Measurements from ENCODE around the gene HRH3. TPM values are rescaled to one million over a fixed set of nuclear protein-coding genes. Genes with fewer than 3 reads are reported as not detected.
A peak's percentile ranks its signal among the peaks of the same experiment; 100 is the strongest.

The HRH3 gene
- total RNA-seq, 2 donors from 2014 or later, result not detected

DNA sequence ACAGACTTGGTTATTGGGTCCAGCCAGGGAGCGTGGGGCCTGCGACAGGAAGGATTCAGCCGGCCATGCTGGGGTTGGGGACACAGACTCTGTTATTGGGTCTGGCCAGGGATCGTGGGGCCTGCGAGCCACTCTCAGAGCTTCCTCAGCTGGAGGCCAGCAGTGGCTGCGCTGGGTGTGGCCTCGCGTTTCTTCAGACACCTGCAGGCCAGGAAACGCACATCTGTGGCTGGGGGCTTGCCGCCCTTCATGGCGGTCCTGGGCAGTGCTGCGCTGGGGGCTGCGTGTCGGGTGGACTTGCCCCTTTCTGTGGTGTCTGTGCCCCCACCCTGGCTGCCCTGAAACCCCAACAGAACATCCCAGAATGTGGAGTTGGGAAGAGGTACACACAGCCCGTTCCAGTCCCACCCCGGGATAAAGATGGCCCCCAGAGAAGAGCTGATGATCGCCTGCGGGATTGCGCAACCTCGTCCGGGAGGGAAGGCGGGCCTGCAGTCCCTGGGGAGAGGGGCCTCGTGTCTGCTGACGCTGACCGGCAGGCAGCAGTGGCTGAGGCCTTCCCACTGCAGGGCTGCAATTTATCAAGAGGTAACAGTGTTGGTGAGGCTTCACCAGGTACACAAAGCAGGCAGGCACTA, 54.2 kb downstream of the HRH3 start:
- Mint-ChIP-seq H3K27ac (peak overlapping the region; percentile 29 to 40), H3K9me3 (no peaks in the 10 kb centered on the region), H3K36me3 (no peaks in the 10 kb centered on the region)
- ATAC-seq (no peak), DNase-seq (ENCODE audit: low spot score in 2 of 2) (no peak)

Other genes with a start within 250 kb of the HRH3 start
- gene TAF4, start 154.4 kb downstream of the HRH3 start, total RNA-seq, result 10 to 100 TPM; 16.3 to 22.0 TPM
- gene LSM14B, start 97.8 kb downstream of the HRH3 start, total RNA-seq, result 10 to 100 TPM; 34.3 to 35.6 TPM
- gene PSMA7, start 76.9 kb downstream of the HRH3 start, total RNA-seq, result 100 to 1,000 TPM; 253 to 333 TPM
- 10 to 100 TPM; 21.7 to 52.4 TPM for gene SS18L1, start 76.5 kb downstream of the HRH3 start, total RNA-seq
- gene MTG2, start 37.2 kb downstream of the HRH3 start, total RNA-seq, result 10 to 100 TPM; 33.9 to 39.5 TPM
- 10 to 100 TPM; 30.0 to 49.5 TPM for gene OSBPL2, start 18.2 kb upstream of the HRH3 start, total RNA-seq
- gene ADRM1, start 82.7 kb upstream of the HRH3 start, total RNA-seq, result 10 to 100 TPM; 92.6 to 93.6 TPM
- gene LAMA5, start 147.0 kb upstream of the HRH3 start, total RNA-seq, result under 1 TPM; 0.36 to 0.95 TPM
- 1,000 to 10,000 TPM; 2,243 to 2,653 TPM for gene RPS21, start 166.8 kb upstream of the HRH3 start, total RNA-seq
- 1 to 10 TPM; 5.8 to 6.4 TPM for gene CABLES2, start 187.0 kb upstream of the HRH3 start, total RNA-seq
- gene RBBP8NL, start 207.3 kb upstream of the HRH3 start, total RNA-seq, result not detected